Superior temporal gyrus (tissue), 1 donor: ENCODE measurements around the gene LYSMD4.
A peak's percentile ranks its signal among the peaks of the same experiment; 100 is the strongest.
"Not testable (repeated sequence)": the region's sequence is repeated elsewhere in the genome, so short reads cannot be mapped to it uniquely, and the experiment has no call there.

Experiments used
- DNase-seq: peaks from one replicate; pipeline ENCODE4 v3.0.0-alpha.2; 2016; ENCODE audit errors: extremely low spot score

LYSMD4 gene

GRCh38 chr15:99733268-99734039, at the start of gene LYSMD4:
Gene LYSMD4 (minus strand): TSS chr15:99733437. CDS start chr15:99731999, 1,438 bp downstream.
- DNase-seq = peak; percentile 96

DNA sequence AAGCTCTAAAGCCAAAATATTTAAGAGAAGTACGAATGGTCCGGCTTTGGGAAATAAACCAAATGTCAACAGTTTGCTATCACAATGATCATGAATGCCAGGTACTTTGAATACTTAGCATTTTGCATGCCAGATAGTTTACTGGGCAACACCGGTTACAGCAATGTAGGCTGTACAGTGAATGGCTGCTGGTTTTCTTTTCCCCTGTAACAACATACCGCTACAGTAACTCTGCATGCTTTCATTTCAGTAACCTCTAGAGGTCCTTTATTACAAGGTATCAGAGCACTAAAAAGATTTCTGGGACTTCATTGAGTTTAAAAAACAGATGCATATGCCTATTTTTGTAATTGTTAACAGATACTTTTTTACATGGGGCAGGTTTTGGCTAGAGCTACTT, 48.8 kb upstream of the LYSMD4 start:
- not testable (repeated sequence) for DNase-seq

GRCh38 chr15:99777144-99777543, 43.9 kb upstream of the LYSMD4 start:
- DNase-seq = no peak

DNA sequence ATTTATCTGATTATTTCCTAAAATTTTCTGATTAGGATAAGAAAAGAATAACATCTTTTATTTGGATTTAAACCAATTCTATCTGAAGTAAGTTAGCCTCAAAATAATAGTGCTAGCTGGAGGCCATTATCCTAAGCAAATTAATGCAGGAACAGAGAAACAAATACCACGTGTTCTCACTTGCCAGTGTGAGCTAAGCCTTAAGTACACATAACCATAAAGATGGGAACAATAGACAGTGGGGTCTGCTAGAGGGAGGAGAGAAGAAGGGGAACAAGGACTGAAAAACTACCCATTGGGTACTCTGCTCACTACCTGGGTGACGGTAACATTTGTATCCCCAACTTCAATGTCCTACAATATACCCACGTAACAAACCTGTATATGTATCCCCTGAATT, 31.3 kb upstream of the LYSMD4 start:
- no peak for DNase-seq

DNA sequence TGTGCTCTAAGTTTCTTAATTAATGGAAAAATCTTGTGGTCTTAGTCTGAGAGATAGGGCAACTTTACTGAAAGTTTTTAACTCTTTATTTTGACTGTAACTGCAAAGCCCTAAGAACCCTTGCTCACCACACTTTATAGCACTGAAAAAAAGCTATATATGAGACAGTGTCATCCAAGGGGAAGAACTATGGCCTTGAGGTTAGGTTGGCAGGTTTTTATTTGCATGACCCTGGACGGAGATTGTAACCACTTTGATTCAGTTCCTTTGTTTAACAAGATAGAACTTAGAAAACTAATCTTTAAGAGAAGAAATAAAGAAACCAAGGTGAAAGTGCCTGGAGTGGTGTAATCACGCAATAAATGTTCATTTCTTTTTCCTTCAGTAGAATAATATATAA, 30.6 kb upstream of the LYSMD4 start:
- DNase-seq = no peak

GRCh38 chr15:99762288-99762687, 29.1 kb upstream of the LYSMD4 start:
- DNase-seq = no peak

GRCh38 chr15:99755692-99756409, 22.6 kb upstream of the LYSMD4 start:
- DNase-seq = peak; percentile 95

DNA sequence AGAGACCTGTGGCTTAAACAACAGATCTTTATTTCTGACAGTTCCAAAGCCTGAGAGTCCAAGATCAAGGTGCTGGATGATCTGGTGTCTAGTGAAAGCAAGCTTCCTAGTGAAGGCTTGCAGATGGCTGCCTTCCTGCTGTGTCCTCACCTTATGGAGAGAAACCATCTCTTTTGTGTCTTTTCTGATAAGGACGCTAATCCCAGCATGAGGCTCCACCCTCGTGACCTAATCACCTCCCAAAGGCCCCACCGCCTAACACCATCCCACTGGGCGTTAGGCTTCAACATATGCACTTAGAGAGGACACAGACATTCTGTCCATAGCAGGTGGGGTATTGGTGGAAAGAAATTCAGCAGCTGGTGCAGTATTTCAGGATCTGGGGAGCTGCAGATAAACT, 19.8 kb upstream of the LYSMD4 start:
- DNase-seq = no peak

- no peak for DNase-seq
Observed at GRCh38 chr15:99752556-99752955, 19.3 kb upstream of the LYSMD4 start.

- not testable (repeated sequence) for DNase-seq
Observed at GRCh38 chr15:99750326-99750725, 17.1 kb upstream of the LYSMD4 start.

DNA sequence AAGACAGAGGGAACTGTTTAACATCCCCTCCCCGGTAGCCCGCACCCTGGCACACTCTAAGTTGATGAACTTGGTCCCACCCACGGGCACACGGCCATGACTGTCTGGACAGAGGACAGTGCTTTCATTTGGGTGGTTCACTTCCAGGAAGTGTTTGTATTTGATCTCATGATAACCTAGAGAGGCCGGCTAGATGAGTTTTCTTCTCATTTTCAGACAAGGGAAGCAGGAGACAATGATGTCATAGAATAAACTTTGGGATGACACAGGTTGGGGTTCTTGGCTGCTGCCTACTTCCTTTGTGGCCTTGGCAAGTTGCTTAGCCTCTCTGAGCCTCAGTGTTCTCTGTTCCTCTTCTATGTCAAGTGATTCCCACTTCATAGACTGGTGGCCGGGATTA, 16.1 kb upstream of the LYSMD4 start:
- DNase-seq = no peak

DNA sequence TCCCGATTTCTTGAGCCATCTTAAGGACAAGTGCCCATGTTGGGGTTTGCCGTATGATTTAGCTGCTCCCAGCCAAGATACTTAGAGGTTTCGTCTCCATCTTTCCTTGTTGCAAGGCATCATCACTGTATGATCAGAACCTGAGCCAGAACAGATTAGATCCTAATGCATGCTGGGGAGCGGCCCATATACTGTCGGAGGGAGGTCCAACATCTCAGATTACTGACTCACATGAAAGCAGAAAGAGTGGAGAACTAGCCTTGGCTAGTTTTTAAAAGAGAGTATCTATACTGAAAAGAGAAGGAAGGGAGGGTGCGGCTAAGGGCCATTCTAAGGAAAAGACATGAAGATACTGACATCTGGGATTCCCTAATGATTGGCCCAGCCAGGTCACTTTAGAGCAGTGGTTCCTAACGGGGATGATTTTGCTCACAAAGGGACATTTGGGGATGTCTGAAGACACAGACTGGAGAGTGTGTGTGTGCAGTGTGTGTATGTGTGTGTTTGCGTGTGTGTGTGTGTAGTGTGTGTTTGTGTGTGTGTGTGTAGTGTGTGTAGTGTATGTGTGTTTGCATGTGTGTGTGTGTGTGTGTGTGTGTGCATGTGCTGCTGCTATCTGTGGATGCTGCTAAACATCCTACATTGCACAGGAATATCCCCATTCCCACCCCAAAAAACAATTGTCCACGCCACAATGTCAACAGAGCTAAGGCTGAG, 12.3 kb upstream of the LYSMD4 start:
- DNase-seq = no peak

GRCh38 chr15:99744142-99744541, 10.9 kb upstream of the LYSMD4 start:
- no peak for DNase-seq

DNA sequence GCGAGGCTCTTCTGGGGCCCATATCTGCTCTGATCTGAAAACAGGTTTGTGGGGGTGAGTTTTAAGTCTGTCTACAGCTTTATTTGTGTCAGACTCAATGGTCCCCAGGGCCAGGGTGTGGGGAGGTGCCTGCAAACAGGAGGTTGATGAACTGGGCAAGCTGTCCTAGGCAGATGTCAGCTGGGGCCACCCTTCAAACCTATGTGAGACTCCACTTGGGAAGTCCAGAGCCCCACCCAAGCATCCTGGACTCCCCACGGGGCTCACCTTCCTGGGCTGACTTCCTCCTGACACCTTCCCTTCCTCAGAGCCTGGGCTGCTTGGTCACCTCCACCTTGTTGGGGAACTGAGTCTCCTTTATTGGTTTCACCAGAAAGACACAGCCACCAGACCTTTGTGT, 8.6 kb upstream of the LYSMD4 start:
- DNase-seq = no peak

DNA sequence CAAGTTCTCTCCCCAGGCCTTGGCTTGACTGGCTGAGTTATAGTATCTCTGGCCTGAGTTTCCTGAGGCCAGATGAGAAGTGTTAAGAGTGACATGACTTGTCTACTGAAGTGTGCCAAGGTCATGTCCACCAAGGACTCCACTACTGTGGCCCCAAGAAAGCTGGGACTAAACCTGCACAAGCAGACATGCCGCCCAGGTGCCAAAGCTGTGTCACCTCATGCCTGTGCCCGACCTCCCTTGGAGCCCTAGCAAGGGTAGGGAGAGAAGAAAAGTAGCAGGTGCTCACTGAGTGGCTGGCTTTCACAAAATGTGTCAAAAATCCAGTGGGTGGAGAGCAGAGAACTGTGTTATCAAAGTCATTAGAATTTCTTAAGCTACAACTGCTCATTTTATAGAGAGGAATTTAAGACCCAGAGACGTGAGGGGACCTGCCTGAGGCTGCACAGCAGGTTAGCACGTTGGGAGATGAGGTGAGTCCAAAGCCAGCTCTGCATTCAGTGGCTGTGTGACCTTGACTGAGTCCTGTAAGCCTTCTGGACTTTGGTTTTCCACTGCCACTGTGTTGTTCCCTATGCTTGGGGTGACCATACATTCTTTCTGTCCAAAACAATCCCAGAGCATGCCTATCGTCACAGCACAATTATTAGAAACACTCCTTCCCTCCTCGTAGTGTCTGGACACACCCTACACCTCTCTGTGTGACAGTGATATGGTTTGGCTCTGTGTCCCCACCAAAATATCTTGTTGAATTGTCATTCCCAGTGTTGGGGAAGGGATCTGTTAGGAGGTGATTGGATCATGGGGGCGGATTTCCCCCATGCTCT, 5.0 kb upstream of the LYSMD4 start:
- no peak for DNase-seq

- no peak for DNase-seq
Observed at GRCh38 chr15:99736702-99737101, 3.5 kb upstream of the LYSMD4 start.

GRCh38 chr15:99735868-99736267, 2.6 kb upstream of the LYSMD4 start:
- no peak for DNase-seq

- DNase-seq = no peak
Observed at GRCh38 chr15:99734575-99734974, 1.3 kb upstream of the LYSMD4 start.

- DNase-seq = not testable (repeated sequence)
Observed at GRCh38 chr15:99734040-99734291, 729 bp upstream of the LYSMD4 start.

GRCh38 chr15:99732751-99733267, 428 bp downstream of the LYSMD4 start:
- no peak for DNase-seq

DNA sequence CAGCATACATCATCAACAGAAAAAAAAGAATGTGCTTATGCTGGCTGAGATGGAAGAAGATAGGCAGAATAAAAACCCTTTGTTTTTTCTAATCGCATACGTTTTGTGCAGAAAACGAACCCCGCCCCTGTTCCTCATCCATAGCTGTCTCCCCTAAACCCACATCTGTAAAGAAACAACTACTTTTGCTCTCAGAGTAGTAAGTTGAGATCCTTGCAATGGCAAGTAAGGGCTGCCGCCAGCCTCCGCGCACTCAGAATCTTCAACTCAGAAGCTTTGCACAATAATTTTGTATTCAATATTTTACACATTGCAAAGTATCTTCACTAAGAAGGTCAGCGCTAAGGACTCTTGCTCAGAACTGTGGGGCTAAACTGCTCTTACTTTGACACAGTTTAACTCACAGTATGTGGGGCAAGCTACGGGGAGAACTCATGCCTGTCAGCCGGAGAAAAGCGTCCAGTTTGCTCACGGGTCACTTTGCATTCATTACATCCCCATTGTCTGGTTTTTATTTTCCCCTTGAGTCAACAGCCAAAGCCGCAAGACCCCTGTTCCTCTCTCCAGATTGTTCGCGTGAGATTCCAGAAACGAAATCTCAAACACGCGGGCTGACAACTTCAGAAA, 1.0 kb downstream of the LYSMD4 start:
- no peak for DNase-seq
